ENCODE measurements around the gene IQSEC3. TPM values are rescaled to one million over a fixed set of nuclear protein-coding genes. Genes with fewer than 3 reads are reported as not detected.

The IQSEC3 gene
- total and polyA plus RNA-seq, 2 of the 13 experiments (the other 11 are each of a cell fraction or from before 2014, with no cell fraction given): not detected

GRCh38 chr12:176321-177181 is 110.0 kb downstream of the IQSEC3 start (continued):
- TF ChIP-seq HNF4A (CRISPR knock-in tag; IDR thresholded peaks at IDR 0.05): peak; percentile 73

GRCh38 chr12:177336-177979 is 110.9 kb downstream of the IQSEC3 start:
- WGBS (ENCODE audit: low lambda C conversion rate): 11% methylated on average over 3 of the region's 11 CpGs

More at GRCh38 chr12:177336-177979, 110.9 kb downstream of the IQSEC3 start:
- BruUV-seq (replicated peaks): no TSS peak
- Histone ChIP-seq H3K27ac (ENCODE audit: extremely low read length, insufficient read depth, low read length) (no peak overlapping the region), H3K4me1 (ENCODE audit: insufficient read depth, low read length) (peaks cover 52% of the 10 kb centered on the region), H4K20me1 (ENCODE audit: insufficient read depth, low read length) (no peaks in the 10 kb centered on the region), H3K27me3 (ENCODE audit: control insufficient read depth in 1 of 2, insufficient read depth in 2 of 2, low read length in 2 of 2) (peaks cover 13 to 53% of the 10 kb centered on the region in 2 experiments; a peak in 4 of 5 replicates), H3K9ac (ENCODE audit: insufficient read depth, low read depth, low read length) (no peak overlapping the region), H3K79me2 (ENCODE audit: insufficient read depth, low read length) (no peaks in the 10 kb centered on the region), H3K36me3 (replicated peaks in 1 of 2; ENCODE audit: control insufficient read depth in 1 of 2, insufficient read depth in 2 of 2, low read length in 2 of 2) (no peaks in the 10 kb centered on the region), H2AFZ (ENCODE audit: low read length) (no peak overlapping the region), H3K4me2 (ENCODE audit: low read depth, low read length) (no peak overlapping the region; the same call in 1 of the 2 replicates), H3K4me3 (replicated peaks in 1 of 3; ENCODE audit: insufficient read depth in 1 of 3, low read depth in 2 of 3, low read length in 3 of 3) (no peak overlapping the region; a peak in 1 of 6 replicates), H3K9me3 (ENCODE audit: low read length) (no peaks in the 10 kb centered on the region)
- no peak for ATAC-seq
- POLR2A ChIA-PET: no interaction called here
- no peak for DNase-seq (ENCODE audit: low spot score)
- intact Hi-C loops (cut with micrococcal nuclease; ENCODE audit: unreplicated experiment) (loop anchor here (5.0 kb wide), 1 partner anchor 35 kb away; the partner anchor contains the start of gene SLC6A12), in situ Hi-C loops (cut with HindIII; ENCODE audit: extremely low pct_ligation_motif_present, low pct_unique_long_range_greater_than_20kb) (no loop called here)
- no peak for FAIRE-seq
- TF ChIP-seq MEIS1 (CRISPR knock-in tag; IDR thresholded peaks at IDR 0.05; ENCODE audit: borderline replicate concordance) (no peak), FUBP1 (CRISPR knock-in tag; IDR thresholded peaks at IDR 0.05; ENCODE audit: borderline replicate concordance) (no peak), ZNF773 (CRISPR knock-in tag; IDR thresholded peaks at IDR 0.05; ENCODE audit: borderline replicate concordance) (no peak), NFKB2 (CRISPR knock-in tag; IDR thresholded peaks at IDR 0.05; ENCODE audit: borderline replicate concordance) (no peak), ZNF550 (CRISPR knock-in tag; IDR thresholded peaks at IDR 0.05; ENCODE audit: borderline replicate concordance) (no peak), MIXL1 (CRISPR knock-in tag; IDR thresholded peaks at IDR 0.05) (no peak)
- TF ChIP-seq, protein P1, sequence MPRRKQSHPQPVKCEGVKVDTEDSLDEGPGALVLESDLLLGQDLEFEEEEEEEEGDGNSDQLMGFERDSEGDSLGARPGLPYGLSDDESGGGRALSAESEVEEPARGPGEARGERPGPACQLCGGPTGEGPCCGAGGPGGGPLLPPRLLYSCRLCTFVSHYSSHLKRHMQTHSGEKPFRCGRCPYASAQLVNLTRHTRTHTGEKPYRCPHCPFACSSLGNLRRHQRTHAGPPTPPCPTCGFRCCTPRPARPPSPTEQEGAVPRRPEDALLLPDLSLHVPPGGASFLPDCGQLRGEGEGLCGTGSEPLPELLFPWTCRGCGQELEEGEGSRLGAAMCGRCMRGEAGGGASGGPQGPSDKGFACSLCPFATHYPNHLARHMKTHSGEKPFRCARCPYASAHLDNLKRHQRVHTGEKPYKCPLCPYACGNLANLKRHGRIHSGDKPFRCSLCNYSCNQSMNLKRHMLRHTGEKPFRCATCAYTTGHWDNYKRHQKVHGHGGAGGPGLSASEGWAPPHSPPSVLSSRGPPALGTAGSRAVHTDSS (CRISPR knock-in tag; conservative IDR thresholded peaks at IDR 0.05): no peak
- TF ChIP-seq, protein P2, sequence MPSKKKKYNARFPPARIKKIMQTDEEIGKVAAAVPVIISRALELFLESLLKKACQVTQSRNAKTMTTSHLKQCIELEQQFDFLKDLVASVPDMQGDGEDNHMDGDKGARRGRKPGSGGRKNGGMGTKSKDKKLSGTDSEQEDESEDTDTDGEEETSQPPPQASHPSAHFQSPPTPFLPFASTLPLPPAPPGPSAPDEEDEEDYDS (CRISPR knock-in tag; IDR thresholded peaks at IDR 0.05): no peak
- CTCF ChIA-PET (ENCODE audit: low intra/inter-chr PET ratio, low total read pairs): no interaction called here
